Measurements from ENCODE around the gene FNDC8. TPM values are rescaled to one million over a fixed set of nuclear protein-coding genes. Genes with fewer than 3 reads are reported as not detected.

The FNDC8 gene
- total and polyA plus RNA-seq, 9 of the 15 experiments (the other 6 are each of a cell fraction or from before 2014, with no cell fraction given): 0.04 TPM; not detected in 8

- no peak for TF ChIP-seq E2F4 (CRISPR knock-in tag; IDR thresholded peaks at IDR 0.05; ENCODE audit: low read depth)
Observed at GRCh38 chr17:35127751-35128514, 6.5 kb downstream of the FNDC8 start (continued).

GRCh38 chr17:35129154-35129972 lies 7.9 kb downstream of the FNDC8 start:
- Histone ChIP-seq H3K9ac (ENCODE audit: insufficient read depth in 1 of 2, low read depth in 2 of 2, low read length in 2 of 2) (no peak overlapping the region), H3K4me3 (no peak overlapping the region), H3K9me3 (replicated peaks; ENCODE audit: control insufficient read depth, insufficient read depth, low read depth, low read length) (no peaks in the 10 kb centered on the region), H3K4me2 (ENCODE audit: insufficient read depth, low read length) (no peak overlapping the region), H4K20me1 (replicated peaks; ENCODE audit: control insufficient read depth, insufficient read depth, low read length) (peaks cover 15% of the 10 kb centered on the region), H3K79me2 (ENCODE audit: control insufficient read depth, insufficient read depth, low read length) (no peaks in the 10 kb centered on the region), H3K27ac (ENCODE audit: extremely low read depth, low read depth, low read length) (no peak overlapping the region), H3K27me3 (ENCODE audit: control insufficient read depth in 2 of 2, insufficient read depth in 2 of 2, low read length in 2 of 2) (no peaks in the 10 kb centered on the region), H3K4me1 (replicated peaks in 1 of 2; ENCODE audit: control insufficient read depth in 2 of 2, insufficient read depth in 2 of 2, low read length in 2 of 2) (peaks cover 0 to 5% of the 10 kb centered on the region in 2 experiments; a peak in 2 of 5 replicates), H3K36me3 (ENCODE audit: control insufficient read depth, insufficient read depth, low read length) (peaks cover 42% of the 10 kb centered on the region), H3K9me1 (ENCODE audit: control insufficient read depth, insufficient read depth, low read length) (peaks cover 4% of the 10 kb centered on the region), H2AFZ (ENCODE audit: low read depth, low read length) (no peak overlapping the region)
- in situ Hi-C loops (cut with MboI) (no loop called here), intact Hi-C loops (cut with micrococcal nuclease) (loop anchor here (10.0 kb wide), 1 partner anchor 245 kb away; no protein-coding TSS in a partner anchor)
- FAIRE-seq (no peak), ATAC-seq (no peak), DNase-seq (ENCODE audit: extremely low read depth in 1 of 4, low spot score in 3 of 4) (no peak)
- ChIA-PET POLR2A (interaction anchor here (0.6 to 2.1 kb wide), 5 partner anchors 8 to 19 kb away, joined by 3 to 9 read pairs (median 4); no protein-coding TSS in a partner anchor), CTCF (ENCODE audit: low intra/inter-chr PET ratio) (no interaction called here)
- peak; percentile 49; the same call in 1 of the 2 replicates for TF ChIP-seq POLR2A (conservative IDR thresholded peaks at IDR 0.05)
- no peak for TF ChIP-seq ZNF282 (CRISPR knock-in tag; IDR thresholded peaks at IDR 0.05)
- peak; percentile 38; the same call in 1 of the 2 replicates for TF ChIP-seq SUPT5H (IDR thresholded peaks at IDR 0.05)
- TF ChIP-seq POLR3G (IDR thresholded peaks at IDR 0.05; ENCODE audit: extremely low read depth, insufficient read length, insufficient replicate concordance): no peak
- no peak for TF ChIP-seq RUNX1 (IDR thresholded peaks at IDR 0.05; ENCODE audit: low read depth)
- TF ChIP-seq KHSRP (IDR thresholded peaks at IDR 0.05): no peak
- TF ChIP-seq POLR2G (IDR thresholded peaks at IDR 0.05; ENCODE audit: low read depth, low read length): 0 out of 2 replicates have a peak, but pooled peaks have one; percentile 24
- no peak for TF ChIP-seq USF1 (CRISPR knock-in tag; IDR thresholded peaks at IDR 0.05)
- TF ChIP-seq ZBTB49 (CRISPR knock-in tag; IDR thresholded peaks at IDR 0.05; ENCODE audit: borderline replicate concordance): no peak
- peak; percentile 77; the same call in 1 of the 2 replicates for TF ChIP-seq POLR2AphosphoS2 (IDR thresholded peaks at IDR 0.05; ENCODE audit: low read length)
- 0 out of 2 replicates have a peak, but pooled peaks have one; percentile 28 for TF ChIP-seq HNRNPUL1 (IDR thresholded peaks at IDR 0.05; ENCODE audit: low read length)
- no peak for TF ChIP-seq POU5F1 (IDR thresholded peaks at IDR 0.05; ENCODE audit: borderline replicate concordance, low read depth, low read length, partially characterized antibody)
- TSS peak; percentile 18 for BruUV-seq (replicated peaks)
- 59% methylated on average over 10 of the region's 11 CpGs for WGBS (ENCODE audit: insufficient coverage, low coverage, missing lambda C conversion rate)
